Pons (tissue), 1 donor: ENCODE measurements around the gene ZSCAN23.
"Not testable (repeated sequence)": the region's sequence is repeated elsewhere in the genome, so short reads cannot be mapped to it uniquely, and the experiment has no call there.

Experiments
- DNase-seq: peaks from one replicate; pipeline ENCODE4 v3.0.0-alpha.2; 2016; ENCODE audit warnings: low spot score

ZSCAN23 gene

GRCh38 chr6:28436404-28436803 is 6.9 kb downstream of the ZSCAN23 start:
- no peak for DNase-seq

- no peak for DNase-seq
Observed at GRCh38 chr6:28433119-28433518, 10.2 kb downstream of the ZSCAN23 start.

- no peak for DNase-seq
Observed at GRCh38 chr6:28429781-28430180, 13.5 kb downstream of the ZSCAN23 start.

GRCh38 chr6:28425944-28426541 is 17.2 kb downstream of the ZSCAN23 start:
- no peak for DNase-seq

- no peak for DNase-seq
Observed at GRCh38 chr6:28424163-28424562, 19.1 kb downstream of the ZSCAN23 start.

- no peak for DNase-seq
Observed at GRCh38 chr6:28423546-28423945, 19.7 kb downstream of the ZSCAN23 start.

- DNase-seq = no peak
Observed at GRCh38 chr6:28413681-28414080, 29.6 kb downstream of the ZSCAN23 start.

- DNase-seq = no peak
Observed at GRCh38 chr6:28410767-28411166, 32.5 kb downstream of the ZSCAN23 start.

- DNase-seq = no peak
Observed at GRCh38 chr6:28408076-28408802, 35.1 kb downstream of the ZSCAN23 start.

- no peak for DNase-seq
Observed at GRCh38 chr6:28407401-28407800, 35.9 kb downstream of the ZSCAN23 start.

GRCh38 chr6:28403923-28404322 is 39.4 kb downstream of the ZSCAN23 start:
- not testable (repeated sequence) for DNase-seq

- no peak for DNase-seq
Observed at GRCh38 chr6:28402197-28402596, 41.1 kb downstream of the ZSCAN23 start.

GRCh38 chr6:28401172-28401571 is 42.1 kb downstream of the ZSCAN23 start:
- DNase-seq = no peak

- no peak for DNase-seq
Observed at GRCh38 chr6:28400122-28400451, 43.2 kb downstream of the ZSCAN23 start.

- DNase-seq = peak; percentile 81
Observed at GRCh38 chr6:28399350-28400121, 43.8 kb downstream of the ZSCAN23 start, which contains the start of gene ZSCAN12. TSS of gene ZSCAN12 (minus strand) at chr6:28399747. CDS start at chr6:28398405, 1,342 bp downstream.

- DNase-seq = no peak
Observed at GRCh38 chr6:28395918-28396317, 47.4 kb downstream of the ZSCAN23 start.

GRCh38 chr6:28393912-28394662 is 49.2 kb downstream of the ZSCAN23 start:
- no peak for DNase-seq

- no peak for DNase-seq
Observed at GRCh38 chr6:28390688-28391087, 52.6 kb downstream of the ZSCAN23 start.

GRCh38 chr6:28384143-28384533 is 59.2 kb downstream of the ZSCAN23 start:
- DNase-seq = no peak

- DNase-seq = peak; percentile 69
Observed at GRCh38 chr6:28383235-28384142, 59.8 kb downstream of the ZSCAN23 start.
